ENCODE results near the gene WDR13. TPM values are rescaled to one million over a fixed set of nuclear protein-coding genes. Genes with fewer than 3 reads are reported as not detected.

The WDR13 gene
- total and polyA plus RNA-seq, 4 donors = 25.4 to 73.7 (median 38.5) TPM

GRCh38 chrX:48636776-48637175 is 39.5 kb downstream of the WDR13 start:
- no peaks in the 10 kb centered on the region for H3K27me3 ChIP-seq (ENCODE audit: control insufficient read depth in 4 of 4, insufficient read depth in 4 of 4, low read length in 3 of 4)
- H3K4me1 ChIP-seq (ENCODE audit: control insufficient read depth in 4 of 4, insufficient read depth in 4 of 4, low read length in 3 of 4) = no peaks in the 10 kb centered on the region
- no peak for TF ChIP-seq YY1 (IDR thresholded peaks at IDR 0.05)
- H3K36me3 ChIP-seq (ENCODE audit: control insufficient read depth in 4 of 4, insufficient read depth in 3 of 4, low read depth in 1 of 4, low read length in 3 of 4) = no peaks in the 10 kb centered on the region
- no peak for DNase-seq (ENCODE audit: low spot score)
- H3K9me3 ChIP-seq (ENCODE audit: control insufficient read depth in 4 of 4, low read length in 3 of 4) = no peaks in the 10 kb centered on the region
- H3K4me3 ChIP-seq (ENCODE audit: low read depth in 1 of 3, low read length in 3 of 3) = no peak overlapping the region
- WGBS = 56% methylated on average over 2 of the region's 2 CpGs
- H3K27ac ChIP-seq (ENCODE audit: low read depth in 1 of 2, low read length in 2 of 2) = no peak overlapping the region
- H3K9ac ChIP-seq (ENCODE audit: low read depth in 1 of 2, low read length in 2 of 2) = no peak overlapping the region

- H3K4me3 ChIP-seq (ENCODE audit: low read depth in 1 of 3, low read length in 3 of 3) = no peak overlapping the region
- no peaks in the 10 kb centered on the region for H3K9me3 ChIP-seq (ENCODE audit: control insufficient read depth in 4 of 4, low read length in 3 of 4)
- H3K36me3 ChIP-seq (ENCODE audit: control insufficient read depth in 4 of 4, insufficient read depth in 3 of 4, low read depth in 1 of 4, low read length in 3 of 4) = no peaks in the 10 kb centered on the region
- WGBS = 90% methylated on average over 7 of the region's 7 CpGs
- no peak for DNase-seq (ENCODE audit: low spot score)
- no peak overlapping the region for H3K27ac ChIP-seq (ENCODE audit: low read depth in 1 of 2, low read length in 2 of 2)
- no peak overlapping the region for H3K9ac ChIP-seq (ENCODE audit: low read depth in 1 of 2, low read length in 2 of 2)
- TF ChIP-seq ATF3 (IDR thresholded peaks at IDR 0.05) = no peak
- TF ChIP-seq MAX (IDR thresholded peaks at IDR 0.05) = no peak
- TF ChIP-seq JUND (IDR thresholded peaks at IDR 0.05) = no peak
- no peak for TF ChIP-seq FOXA1 (IDR thresholded peaks at IDR 0.05)
- TF ChIP-seq HNF4A (conservative IDR thresholded peaks at IDR 0.05) = no peak
- TF ChIP-seq NR2F2 (IDR thresholded peaks at IDR 0.05) = no peak
- TF ChIP-seq HNF4G (IDR thresholded peaks at IDR 0.05) = no peak
- TF ChIP-seq CTCF (IDR thresholded peaks at IDR 0.05; ENCODE audit: low read depth, low read length, missing input control) = no peak
- TF ChIP-seq GABPA (IDR thresholded peaks at IDR 0.05 in 1 of 2, conservative IDR thresholded peaks at IDR 0.05 in 1 of 2) = no peak
- no peak for TF ChIP-seq TAF1 (conservative IDR thresholded peaks at IDR 0.05)
- no peak for TF ChIP-seq YY1 (IDR thresholded peaks at IDR 0.05)
- no peak for TF ChIP-seq RAD21 (IDR thresholded peaks at IDR 0.05)
- no peak for TF ChIP-seq ZBTB33 (IDR thresholded peaks at IDR 0.05)
- TF ChIP-seq REST (IDR thresholded peaks at IDR 0.05) = no peak
- H3K27me3 ChIP-seq (ENCODE audit: control insufficient read depth in 4 of 4, insufficient read depth in 4 of 4, low read length in 3 of 4) = no peaks in the 10 kb centered on the region
- no peaks in the 10 kb centered on the region for H3K4me1 ChIP-seq (ENCODE audit: control insufficient read depth in 4 of 4, insufficient read depth in 4 of 4, low read length in 3 of 4)
Observed at GRCh38 chrX:48645669-48646068, 48.4 kb downstream of the WDR13 start.

Measured in liver (tissue), 9 donors.